K562 (cell line): ENCODE results near the gene SERINC3.

Experiments
- BRF2 ChIP-seq: IDR thresholded peaks from 3 replicates; pipeline ENCODE4 v1.6.1; 2011; ENCODE audit warnings: borderline replicate concordance, mild to moderate bottlenecking; ENCODE audit not compliant: insufficient read length, insufficient read depth
- JUND ChIP-seq, 2 experiments: IDR thresholded peaks; 2 replicates in 1 of 2; 3 replicates in 1 of 2; pipeline ENCODE4 v1.6.1; 2011; ENCODE audit warnings: borderline replicate concordance in 2 of 2, low read depth in 2 of 2, low read length in 2 of 2, improper control_type of control experiment in 1 of 2, missing biosample characterization in 1 of 2, missing genetic modification characterization in 1 of 2, missing genetic modification reagents in 1 of 2
- MCM3 ChIP-seq: fragments of 450-650 bp; IDR thresholded peaks from 2 replicates; pipeline ENCODE4 v1.6.1; 2016
- NCOA2 ChIP-seq, 2 experiments: fragments of 450-650 bp; IDR thresholded peaks; 2 replicates each; pipeline ENCODE4 v1.6.1; 2018; ENCODE audit warnings: mild to moderate bottlenecking in 2 of 2, moderate library complexity in 1 of 2; ENCODE audit not compliant: partially characterized antibody in 2 of 2
- SAP30 ChIP-seq: fragments of 200-600 bp; sonication (generic); IDR thresholded peaks from 2 replicates; pipeline ENCODE4 v1.6.1; 2012; ENCODE audit warnings: borderline replicate concordance, low read depth, mild to moderate bottlenecking, moderate library complexity, low read length, control low read depth, inconsistent platforms; ENCODE audit not compliant: insufficient read depth, poor library complexity, severe bottlenecking
- TAF1 ChIP-seq: IDR thresholded peaks from 2 replicates; pipeline ENCODE4 v1.6.1; 2011; ENCODE audit warnings: mild to moderate bottlenecking, low read length, moderate library complexity; ENCODE audit not compliant: insufficient read depth, control insufficient read depth, severe bottlenecking; ENCODE audit errors: extremely low read depth
- ZNF644 ChIP-seq: fragments of 200-800 bp; sonication (Bioruptor generic); IDR thresholded peaks from 2 replicates; pipeline ENCODE4 v1.6.1; 2016; ENCODE audit warnings: low read depth, missing genetic modification characterization, missing compliant biosample characterization
- ZNF707 ChIP-seq: fragments of 250-450 bp; sonication (Bioruptor Pico); conservative IDR thresholded peaks from 2 replicates; pipeline ENCODE4 v1.8.0; 2022; ENCODE audit warnings: inconsistent platforms, mild to moderate bottlenecking, moderate library complexity

GRCh38 chr20:44478206-44478605 lies 43.7 kb downstream of the SERINC3 start:
- TF ChIP-seq SAP30 (no peak), MCM3 (no peak), ZNF644 (tag) (no peak), TAF1 (no peak), JUND (IDR thresholded peaks at IDR 0.05; ENCODE audit: borderline replicate concordance, low read depth, low read length) (no peak), JUND (tag; IDR thresholded peaks at IDR 0.05; ENCODE audit: borderline replicate concordance, low read depth, low read length) (no peak), ZNF707 (CRISPR knock-in tag) (no peak), NCOA2 (IDR thresholded peaks at IDR 0.05; ENCODE audit: partially characterized antibody in 2 of 2) (no peak), BRF2 (no peak)
